K562 (cell line): ENCODE data around the gene ZRANB1. TPM values are rescaled to one million over a fixed set of nuclear protein-coding genes. Genes with fewer than 3 reads are reported as not detected.

Experiments used
- ATAC-seq: fragments of 200-7000 bp; cut with Tn5 transposase; 3 replicates; pipeline ENCODE4 v1.9.1; 2020; ENCODE audit warnings: moderate library complexity
- BruUV-seq: library from RNA; stranded (reverse); fragments of 400-500 nt; replicated peaks from 2 replicates; lab custom pipeline; 2021; lab: Mats Ljungman, UMichigan
- CTCF ChIA-PET: fragments of 300-600 bp; formaldehyde crosslinking; extraction: SDS; loops from one replicate; lab custom pipeline; 2021; ENCODE audit warnings: low intra/inter-chr PET ratio; lab: Yijun Ruan, JAX
- POLR2A ChIA-PET: fragments of 300-600, 350-650 bp; sonication (Branson Sonifier 250); formaldehyde crosslinking; extraction: SDS; loops from one replicate; lab custom pipeline; 2021; ENCODE audit warnings: antibody characterized with exemption, inconsistent platforms; lab: Yijun Ruan, JAX
- DNase-seq, 4 experiments: peaks; one replicate each; pipeline versions ENCODE4 v3.0.0 to v3.0.0-alpha.2; 2011 to 2018; ENCODE audit warnings: low spot score in 3 of 4, mixed read lengths in 3 of 4; ENCODE audit errors: extremely low read depth in 1 of 4
- FAIRE-seq: peaks from 2 replicates; lab custom pipeline; 2011; peaks lifted over from hg19 to GRCh38; lab: Jason Lieb, UNC
- H2AFZ ChIP-seq: 2 replicates; pipeline ENCODE4 v1.6.0; 2011; ENCODE audit warnings: low read depth, low read length, control low read depth, inconsistent platforms
- H3K27ac ChIP-seq: fragments of 200-600 bp; 3 replicates; pipeline ENCODE4 v1.8.0; 2011; ENCODE audit warnings: low read depth, mild to moderate bottlenecking, control low read depth, inconsistent platforms, low read length, moderate library complexity, mixed read lengths; ENCODE audit errors: extremely low read depth
- H3K27me3 ChIP-seq, 2 experiments: fragments of 300-600 bp in 1 of 2; 2 replicates in 1 of 2; 3 replicates in 1 of 2; pipeline versions ENCODE4 v1.6.0 to v1.8.0; 2011; ENCODE audit warnings: inconsistent platforms in 2 of 2, low read length in 2 of 2, mild to moderate bottlenecking in 1 of 2, mixed read lengths in 1 of 2, moderate library complexity in 1 of 2; ENCODE audit not compliant: control insufficient read depth in 2 of 2, insufficient read depth in 2 of 2
- H3K36me3 ChIP-seq: fragments of 300-600 bp; 3 replicates; pipeline ENCODE4 v1.8.0; 2011; ENCODE audit warnings: mild to moderate bottlenecking, low read length, inconsistent platforms; ENCODE audit not compliant: control insufficient read depth, insufficient read depth
- H3K4me1 ChIP-seq, 2 experiments: fragments of 200-600 bp in 1 of 2; replicated peaks in 1 of 2; 2 replicates in 1 of 2; 3 replicates in 1 of 2; pipeline versions ENCODE4 v1.5.1 to v1.8.0; 2011; ENCODE audit warnings: inconsistent platforms in 2 of 2, low read length in 2 of 2, mild to moderate bottlenecking in 1 of 2, mixed read lengths in 1 of 2, moderate library complexity in 1 of 2; ENCODE audit not compliant: control insufficient read depth in 2 of 2, insufficient read depth in 2 of 2
- H3K4me2 ChIP-seq: 2 replicates; pipeline ENCODE4 v1.6.1; 2011; ENCODE audit warnings: low read length, control low read depth, inconsistent platforms, mixed read lengths; ENCODE audit not compliant: insufficient read depth
- H3K4me3 ChIP-seq: fragments of 200-600 bp; sonication (generic), shearing (Covaris generic); 2 replicates; pipeline ENCODE4 v1.5.1; 2016; ENCODE audit warnings: control low read depth, inconsistent platforms
- H3K79me2 ChIP-seq: fragments of 200-600 bp; 3 replicates; pipeline ENCODE4 v1.8.0; 2011; ENCODE audit warnings: low read length, inconsistent platforms; ENCODE audit not compliant: control insufficient read depth, insufficient read depth
- H3K9ac ChIP-seq, 2 experiments: 2 replicates each; pipeline versions ENCODE4 v1.6.0 to v1.6.1; 2011; ENCODE audit warnings: low read depth in 2 of 2, low read length in 2 of 2, control low read depth in 1 of 2, inconsistent platforms in 1 of 2, mild to moderate bottlenecking in 1 of 2, mixed read lengths in 1 of 2; ENCODE audit not compliant: insufficient read depth in 1 of 2
- H3K9me1 ChIP-seq: one replicate; pipeline ENCODE4 v1.6.0; 2011; ENCODE audit warnings: inconsistent platforms, mild to moderate bottlenecking, low read length, moderate library complexity; ENCODE audit not compliant: control insufficient read depth, insufficient read depth
- H3K9me3 ChIP-seq: replicated peaks from 2 replicates; pipeline ENCODE4 v1.5.1; 2011; ENCODE audit warnings: low read depth, low read length, inconsistent platforms; ENCODE audit not compliant: control insufficient read depth, insufficient read depth
- H4K20me1 ChIP-seq: replicated peaks from 2 replicates; pipeline ENCODE4 v1.6.1; 2011; ENCODE audit warnings: low read length, inconsistent platforms, mixed read lengths; ENCODE audit not compliant: control insufficient read depth, insufficient read depth
- CREB1 ChIP-seq, 2 experiments: sonication (generic) in 1 of 2; formaldehyde crosslinking in 1 of 2; IDR thresholded peaks; 2 replicates each; pipeline versions ENCODE4 v1.6.1 to v1.8.0; 2012 to 2022; ENCODE audit warnings: inconsistent platforms in 1 of 2, mild to moderate bottlenecking in 1 of 2, missing genetic modification reagents in 1 of 2, moderate library complexity in 1 of 2
- ERF ChIP-seq: fragments of 450-650 bp; formaldehyde crosslinking; IDR thresholded peaks from 2 replicates; pipeline ENCODE4 v1.4.0; 2020; ENCODE audit warnings: mild to moderate bottlenecking, mixed read lengths
- KDM1A ChIP-seq, 2 experiments: fragments of 450-650 bp; IDR thresholded peaks; 2 replicates each; pipeline ENCODE4 v1.6.1; 2016; ENCODE audit warnings: mild to moderate bottlenecking in 2 of 2
- POLR2H ChIP-seq: IDR thresholded peaks from 2 replicates; pipeline ENCODE4 v1.6.1; 2016; ENCODE audit warnings: missing genetic modification characterization, low read depth, mild to moderate bottlenecking, control low read depth, missing compliant biosample characterization, moderate library complexity
- RBM14 ChIP-seq: fragments of 200-400 bp; formaldehyde crosslinking; IDR thresholded peaks from 2 replicates; pipeline ENCODE4 v1.6.1; 2018; ENCODE audit warnings: low read depth, mild to moderate bottlenecking, low read length, moderate library complexity, borderline replicate concordance; ENCODE audit not compliant: insufficient read depth
- REST ChIP-seq, 2 experiments: fragments of 450-650 bp; formaldehyde crosslinking in 1 of 2; IDR thresholded peaks; 2 replicates each; pipeline versions ENCODE4 v1.4.0 to v1.6.1; 2014 to 2020; ENCODE audit warnings: mild to moderate bottlenecking in 2 of 2, borderline replicate concordance in 1 of 2, low read depth in 1 of 2
- TBP ChIP-seq: optimal IDR thresholded peaks from 2 replicates; pipeline ENCODE3; 2011; ENCODE audit warnings: low read depth, low read length, improper control_type of control experiment
- TGIF2 ChIP-seq: sonication (generic); formaldehyde crosslinking; IDR thresholded peaks from 2 replicates; pipeline ENCODE4 v1.8.1; 2022; ENCODE audit warnings: mild to moderate bottlenecking, missing genetic modification reagents, moderate library complexity
- ZC3H8 ChIP-seq: fragments of 450-650 bp; IDR thresholded peaks from 2 replicates; pipeline ENCODE4 v1.6.1; 2017
- ZFP91 ChIP-seq: sonication (generic); formaldehyde crosslinking; IDR thresholded peaks from 2 replicates; pipeline ENCODE4 v1.8.0; 2022; ENCODE audit warnings: mild to moderate bottlenecking, missing genetic modification reagents
- ZKSCAN3 ChIP-seq: fragments of 250-450 bp; sonication (Bioruptor Pico); IDR thresholded peaks from 2 replicates; pipeline ENCODE4 v1.4.0; 2020
- ZNF445 ChIP-seq: fragments of 250-450 bp; sonication (Bioruptor Pico); IDR thresholded peaks from 2 replicates; pipeline ENCODE4 v1.4.0; 2020; ENCODE audit warnings: low read depth, mild to moderate bottlenecking, moderate library complexity
- WGBS: fragments of 100-300 bp; shearing (Covaris generic); methylation state at CpG from one replicate; pipeline ENCODE4 v1.1.6; 2016; ENCODE audit warnings: low coverage, mixed read lengths; ENCODE audit not compliant: insufficient coverage; ENCODE audit errors: missing lambda C conversion rate; 5-methylcytosine and 5-hydroxymethylcytosine counted together
- in situ Hi-C: fragments of 300-500 bp; cut with MboI; formaldehyde crosslinking; loops from 4 replicates; pipeline ENCODE4 v1.15.0; 2018; ENCODE audit warnings: inconsistent platforms, mixed read lengths
- intact Hi-C: fragments of 100-400 bp; cut with micrococcal nuclease; formaldehyde crosslinking; loops from 2 replicates; pipeline ENCODE4 v1.14.2; 2022
- polyA plus RNA-seq, 8 experiments: library from polyadenylated mRNA; depleted of rRNA in 4 of 8; stranded (reverse) in 5 of 8; unstranded in 3 of 8; fragments of >200 nt; fragmentation: Nextera tagmentation in 2 of 8; fragmentation: Illumina TruSeq in 1 of 8; extraction: Ambion mirVana in 2 of 8; extraction: Trizol in 1 of 8; gene quantifications; 2 replicates each; pipeline versions ENCODE4 v1.2.1 to v1.2.3, GENCODE V29; 2011 to 2014; ENCODE audit warnings: inconsistent platforms in 1 of 8, missing spikeins in 1 of 8
- total RNA-seq, 7 experiments: library from RNA; depleted of rRNA in 6 of 7; stranded (reverse); fragments of >200 nt in 6 of 7; fragmentation: Illumina TruSeq in 2 of 7; extraction: Trizol in 2 of 7; gene quantifications; 2 replicates each; pipeline versions ENCODE4 v1.2.1 to v1.2.3, GENCODE V29; 2011 to 2021; ENCODE audit warnings: low replicate concordance in 1 of 7

The ZRANB1 gene
- total and polyA plus RNA-seq, 9 of the 15 experiments (the other 6 are each of a cell fraction or from before 2014, with no cell fraction given): 0.07 to 1.1 (median 0.64) TPM

- CTCF ChIA-PET: no interaction called here
- TSS peak; percentile 80 for BruUV-seq
- in situ Hi-C loops (loop anchor here (10.0 kb wide), 1 partner anchor 129 kb away; no protein-coding TSS in a partner anchor), intact Hi-C loops (loop anchor here (5.0 kb wide), 1 partner anchor 114 kb away; the partner anchor contains the start of gene ABRAXAS2)
- H3K27me3 ChIP-seq: no peaks in the 10 kb centered on the region
- POLR2A ChIA-PET: interaction anchor here (0.6 to 2.4 kb wide), 9 partner anchors 10 to 787 kb away, joined by 3 to 15 read pairs (median 4); no protein-coding TSS in a partner anchor
- H3K4me3 ChIP-seq: peak overlapping the region; percentile 53
- ATAC-seq (peak; percentile 4; the same call in 1 of the 3 replicates), FAIRE-seq (peak; percentile 49), DNase-seq (peak in 1 of 4 experiments; percentile 24)
- peak overlapping the region; percentile 94 to 98 for H3K9ac ChIP-seq
- H3K9me3 ChIP-seq: no peaks in the 10 kb centered on the region
- peak overlapping the region; percentile 84 for H3K27ac ChIP-seq
- peaks cover 8% of the 10 kb centered on the region; the same call in 1 of the 3 replicates for H3K36me3 ChIP-seq
- peak overlapping the region; percentile 86 for H3K4me2 ChIP-seq
- H3K79me2 ChIP-seq: peaks cover 51% of the 10 kb centered on the region
- no peaks in the 10 kb centered on the region for H3K9me1 ChIP-seq
- H2AFZ ChIP-seq: peak overlapping the region; percentile 72
- peaks cover 10% of the 10 kb centered on the region; the same call in 1 of the 2 replicates for H4K20me1 ChIP-seq
- under 1% methylated on average over 10 of the region's 13 CpGs for WGBS
- peaks cover 14 to 34% of the 10 kb centered on the region in 2 experiments for H3K4me1 ChIP-seq
- no peak for TF ChIP-seq CREB1 (IDR thresholded peaks at IDR 0.05)
- no peak for TF ChIP-seq CREB1 (CRISPR knock-in tag; IDR thresholded peaks at IDR 0.05)
- TF ChIP-seq KDM1A (IDR thresholded peaks at IDR 0.05): peak in 1 of 2 experiments; percentile 89; a peak in 2 of 4 replicates
- TF ChIP-seq ZNF445: no peak
- TF ChIP-seq REST (IDR thresholded peaks at IDR 0.05; ENCODE audit: borderline replicate concordance): 0 out of 2 replicates have a peak, but pooled peaks have one; percentile 24
- TF ChIP-seq REST (CRISPR knock-in tag; IDR thresholded peaks at IDR 0.05; ENCODE audit: low read depth): no peak
- no peak for TF ChIP-seq ZC3H8
- TF ChIP-seq TBP: no peak
- no peak for TF ChIP-seq ERF (CRISPR knock-in tag)
- no peak for TF ChIP-seq POLR2H (tag)
- no peak for TF ChIP-seq ZKSCAN3
- TF ChIP-seq RBM14: no peak
- TF ChIP-seq TGIF2: no peak
- TF ChIP-seq ZFP91 (CRISPR knock-in tag): no peak
Measured at GRCh38 chr10:124916098-124916584, 25.8 kb upstream of the ZRANB1 start.
